Measurements from ENCODE around the gene PARP6.

PARP6 gene

GRCh38 chr15:72231833-72232478 lies 40.4 kb downstream of the PARP6 start:
- DNase-seq (ENCODE audit: extremely low read depth in 1 of 2, low read depth in 1 of 2) = peak in 1 of 2 donors; percentile 43

- peak; percentile 95 to 97 for DNase-seq (ENCODE audit: extremely low read depth in 1 of 2, low read depth in 1 of 2)
These were observed 41.1 kb downstream of the PARP6 start, which contains the start of gene PKM for GRCh38 chr15:72231066-72231832. PKM (minus strand) TSS chr15:72231190; CDS start chr15:72219097, 12,093 bp downstream.

GRCh38 chr15:72230197-72231065 lies 41.9 kb downstream of the PARP6 start:
- DNase-seq (ENCODE audit: extremely low read depth in 1 of 2, low read depth in 1 of 2) = peak; percentile 74 to 87

GRCh38 chr15:72229947-72230196 lies 42.5 kb downstream of the PARP6 start:
- DNase-seq (ENCODE audit: extremely low read depth in 1 of 2, low read depth in 1 of 2) = no peak

DNA sequence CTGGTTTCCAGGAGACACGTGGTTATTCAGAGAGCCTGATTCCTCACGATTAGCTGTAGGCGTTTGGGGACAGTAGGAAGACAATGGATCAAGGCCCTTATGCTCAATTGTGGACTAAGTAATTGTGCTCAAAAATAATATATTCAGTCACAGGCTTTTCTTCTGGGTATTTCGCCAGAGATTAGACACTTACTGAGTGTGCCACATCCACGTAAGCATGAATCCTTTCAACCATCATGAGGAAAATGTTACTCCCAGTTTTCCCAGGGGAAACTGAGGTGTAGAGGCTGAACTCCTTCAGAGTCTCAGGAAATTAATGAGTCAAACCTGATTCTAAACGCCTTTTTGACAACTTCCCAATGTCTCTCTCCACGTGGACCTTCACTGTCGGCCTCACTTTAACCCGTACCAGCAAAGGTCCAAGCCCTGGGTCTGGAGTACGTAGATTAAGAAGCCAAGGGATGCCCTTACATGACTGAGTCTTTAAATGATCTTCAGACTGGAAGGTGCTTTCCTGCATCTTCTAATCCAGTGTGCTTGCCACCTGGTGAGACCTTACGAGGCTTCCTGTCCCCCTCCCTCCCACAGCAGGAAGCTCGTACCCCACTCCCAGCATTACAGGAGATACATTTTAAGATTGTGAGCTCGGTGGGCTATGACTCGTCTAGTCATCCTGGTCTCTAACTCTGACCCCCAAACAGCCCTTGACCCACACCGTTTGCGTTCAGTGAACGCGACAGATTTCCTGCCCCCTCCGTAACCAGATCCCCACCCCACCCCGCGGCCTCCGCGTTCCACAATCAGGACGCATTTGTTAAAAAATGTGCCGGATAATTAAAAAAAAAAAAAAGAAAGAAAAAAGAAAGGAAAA lies 43.0 kb downstream of the PARP6 start:
- DNase-seq (ENCODE audit: extremely low read depth in 1 of 2, low read depth in 1 of 2) = no peak

- no peak for DNase-seq (ENCODE audit: extremely low read depth in 1 of 2, low read depth in 1 of 2)
These were observed 44.6 kb downstream of the PARP6 start for GRCh38 chr15:72227720-72228119.

DNA sequence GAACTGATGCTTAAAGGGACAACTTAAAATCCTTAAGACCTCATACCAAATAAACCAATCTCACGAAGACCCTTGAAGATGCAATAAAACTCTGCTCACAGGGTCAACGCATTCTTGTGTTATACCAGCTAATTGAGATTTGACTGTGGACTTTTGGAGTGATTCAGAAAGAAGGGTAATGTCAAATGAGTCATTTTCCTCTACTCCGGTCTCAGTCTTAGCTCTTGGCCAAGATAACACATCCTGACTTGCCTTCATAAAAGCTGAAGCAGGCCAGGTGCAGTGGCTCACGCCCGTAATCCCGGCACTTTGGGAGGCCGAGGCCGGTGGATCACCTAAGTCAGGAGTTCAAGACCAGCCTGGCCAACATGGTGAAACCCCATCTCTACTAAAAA lies 45.2 kb downstream of the PARP6 start:
- DNase-seq (ENCODE audit: extremely low read depth in 1 of 2, low read depth in 1 of 2) = peak; percentile 32 to 52

GRCh38 chr15:72223278-72223677 lies 49.1 kb downstream of the PARP6 start:
- DNase-seq (ENCODE audit: extremely low read depth in 1 of 2, low read depth in 1 of 2) = no peak

GRCh38 chr15:72222393-72222792 lies 50.0 kb downstream of the PARP6 start:
- no peak for DNase-seq (ENCODE audit: extremely low read depth in 1 of 2, low read depth in 1 of 2)

DNA sequence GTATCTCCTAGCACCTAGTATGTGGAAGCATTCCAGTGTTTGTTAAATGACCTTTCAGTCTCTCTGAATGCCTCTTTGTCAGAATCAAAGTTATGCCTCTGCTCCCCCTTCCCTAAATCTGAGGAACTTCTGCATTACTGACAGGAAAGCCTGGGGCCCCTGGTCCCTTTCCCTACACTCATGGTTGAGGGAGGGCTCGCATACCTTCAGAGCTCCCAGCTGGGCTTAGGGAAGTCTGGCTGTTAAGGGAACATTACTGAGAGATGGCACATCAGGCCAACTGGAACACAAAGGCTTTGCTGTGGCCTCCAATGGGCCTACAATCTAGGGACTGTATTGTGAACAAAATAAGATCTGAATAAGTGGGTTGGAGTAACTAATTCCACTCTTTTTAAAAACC lies 51.7 kb downstream of the PARP6 start:
- no peak for DNase-seq (ENCODE audit: extremely low read depth in 1 of 2, low read depth in 1 of 2)

DNA sequence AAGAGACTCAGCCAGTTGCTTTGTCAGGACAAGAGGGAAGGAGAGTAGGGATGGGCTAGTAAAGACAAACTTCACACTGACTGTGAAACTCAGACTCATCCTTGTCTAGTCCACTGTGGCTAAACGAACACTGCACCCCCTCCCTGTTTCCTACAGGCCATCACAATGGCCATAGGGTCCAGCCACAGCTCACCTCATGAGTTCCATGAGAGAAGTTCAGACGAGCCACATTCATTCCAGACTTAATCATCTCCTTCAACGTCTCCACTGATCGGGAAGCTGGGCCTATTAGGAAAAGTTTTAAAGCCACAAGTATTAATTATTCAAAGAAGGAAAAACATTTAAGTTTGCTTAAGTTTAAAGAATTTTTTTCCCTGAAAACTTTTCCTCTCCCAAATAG lies 55.1 kb downstream of the PARP6 start:
- no peak for DNase-seq (ENCODE audit: extremely low read depth in 1 of 2, low read depth in 1 of 2)

- DNase-seq (ENCODE audit: extremely low read depth in 1 of 2, low read depth in 1 of 2) = no peak
These were observed 56.3 kb downstream of the PARP6 start for GRCh38 chr15:72216079-72216478.

DNA sequence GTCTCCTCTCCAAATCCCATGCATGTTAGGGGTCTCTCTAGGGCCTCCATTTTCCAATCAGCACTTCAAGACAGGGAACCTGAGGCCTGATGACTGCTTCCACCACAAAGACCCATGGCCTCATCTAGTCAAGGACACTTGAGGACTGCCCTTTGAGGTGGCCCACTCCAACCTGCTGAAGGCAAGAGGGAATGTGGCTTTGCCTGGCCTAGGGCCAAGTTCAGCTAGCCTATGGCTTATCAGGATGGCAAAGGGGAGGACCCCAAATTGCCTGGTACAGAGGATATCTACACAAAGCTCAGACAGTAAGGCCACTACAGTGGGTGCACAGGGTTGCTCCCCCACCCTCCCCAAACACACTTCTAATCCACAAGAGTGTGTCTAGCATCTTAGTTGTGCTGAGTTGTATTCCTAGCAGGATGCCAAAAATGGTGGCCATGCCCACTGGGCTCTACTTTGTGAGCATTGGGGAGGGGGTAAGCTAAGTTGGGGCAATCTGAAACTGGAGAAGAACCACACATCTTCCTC lies 64.7 kb downstream of the PARP6 start:
- no peak for DNase-seq (ENCODE audit: extremely low read depth in 1 of 2, low read depth in 1 of 2)

DNA sequence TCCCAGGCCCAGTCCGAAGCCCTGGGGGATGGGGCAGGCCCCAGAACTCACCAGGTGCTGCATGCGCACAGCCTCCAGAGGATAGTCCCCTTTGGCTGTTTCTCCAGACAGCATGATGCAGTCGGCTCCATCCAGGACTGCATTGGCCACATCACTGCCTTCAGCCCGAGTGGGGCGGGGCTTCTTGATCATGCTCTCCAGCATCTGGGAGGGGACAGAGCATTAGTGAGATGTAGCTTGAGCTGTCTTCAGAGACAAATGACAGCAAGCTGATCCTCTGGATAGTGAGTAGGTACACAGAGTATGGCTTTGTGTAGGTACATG lies 65.7 kb downstream of the PARP6 start:
- DNase-seq (ENCODE audit: extremely low read depth in 1 of 2, low read depth in 1 of 2) = no peak

DNA sequence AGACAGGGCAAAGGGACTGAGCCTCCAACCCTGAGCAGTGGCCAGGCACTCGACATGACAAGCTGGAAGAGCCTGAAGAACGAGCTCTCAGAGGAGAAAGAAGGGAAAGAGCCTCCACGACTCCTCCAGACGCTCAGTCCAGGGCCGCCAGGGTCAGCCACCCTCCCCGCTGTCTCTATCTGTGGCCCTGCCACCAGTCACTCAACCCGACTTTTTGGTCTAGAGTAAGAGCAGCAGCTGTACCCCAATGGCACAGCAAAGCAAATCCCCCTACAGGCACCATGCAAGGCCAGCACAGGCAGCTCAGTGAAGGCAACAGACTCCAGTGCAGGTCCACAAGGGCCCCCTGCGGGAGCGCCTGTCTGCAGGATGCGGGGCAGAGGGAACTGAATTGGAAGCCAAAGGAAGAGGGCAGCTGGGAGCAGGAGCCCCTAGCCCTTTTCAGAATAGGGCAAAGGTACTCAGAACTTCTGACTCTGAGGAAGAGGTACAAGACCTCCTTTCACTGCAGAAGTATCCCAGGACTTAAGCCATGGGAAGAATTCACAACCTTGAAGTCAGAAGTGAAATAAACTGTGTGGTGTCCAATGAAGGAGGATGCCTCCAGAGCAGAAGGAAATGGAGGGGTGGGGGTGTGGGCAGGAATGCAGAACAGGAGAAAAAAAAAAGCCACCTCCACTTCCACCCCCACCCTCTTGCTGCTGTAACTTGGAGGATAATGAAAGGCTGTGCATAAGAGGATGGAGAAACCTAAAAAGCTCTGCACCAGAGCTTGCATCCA lies 66.3 kb downstream of the PARP6 start:
- DNase-seq (ENCODE audit: extremely low read depth in 1 of 2, low read depth in 1 of 2) = no peak

DNA sequence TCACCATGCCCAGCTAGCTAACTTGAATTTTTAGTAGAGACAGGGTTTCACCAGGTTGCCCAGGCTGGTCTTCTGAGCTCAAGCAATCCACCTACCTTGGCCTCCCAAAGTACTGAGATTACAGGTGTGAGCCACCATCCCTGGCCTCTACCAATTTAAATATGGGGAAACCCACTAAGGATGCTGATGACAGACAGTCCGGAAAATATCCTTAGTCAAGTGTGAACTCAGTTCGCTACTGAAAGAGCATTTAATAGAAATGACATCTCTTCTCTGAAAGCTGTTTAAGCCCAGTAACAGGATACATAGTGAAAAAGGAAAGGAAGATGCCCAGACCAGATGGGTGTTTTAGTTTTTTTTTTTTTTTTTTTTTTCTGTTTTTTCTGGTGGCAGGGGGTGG lies 67.1 kb downstream of the PARP6 start:
- DNase-seq (ENCODE audit: extremely low read depth in 1 of 2, low read depth in 1 of 2) = no peak

- DNase-seq (ENCODE audit: extremely low read depth in 1 of 2, low read depth in 1 of 2) = no peak
These were observed 68.9 kb downstream of the PARP6 start for GRCh38 chr15:72203507-72203837.

- no peak for DNase-seq (ENCODE audit: extremely low read depth in 1 of 2, low read depth in 1 of 2)
These were observed 69.4 kb downstream of the PARP6 start for GRCh38 chr15:72202801-72203506.

GRCh38 chr15:72202302-72202701 lies 70.1 kb downstream of the PARP6 start:
- no peak for DNase-seq (ENCODE audit: extremely low read depth in 1 of 2, low read depth in 1 of 2)
